K562 (cell line): ENCODE measurements around the gene BPTF.

Experiments
- CBX5 ChIP-seq: IDR thresholded peaks from 2 replicates; pipeline ENCODE4 v1.6.1; 2014; ENCODE audit warnings: low read depth, borderline replicate concordance
- FOSL1 ChIP-seq: fragments of 200-800 bp; sonication (Bioruptor generic); conservative IDR thresholded peaks from 2 replicates; pipeline ENCODE4 v1.6.1; 2016; ENCODE audit warnings: missing genetic modification characterization, missing compliant biosample characterization
- MCM5 ChIP-seq: fragments of 450-650 bp; IDR thresholded peaks from 2 replicates; pipeline ENCODE4 v1.6.1; 2016; ENCODE audit warnings: low read depth
- NBN ChIP-seq: fragments of 450-650 bp; IDR thresholded peaks from 2 replicates; pipeline ENCODE4 v1.6.1; 2016; ENCODE audit warnings: low read depth, mild to moderate bottlenecking
- RFX5 ChIP-seq: IDR thresholded peaks from 2 replicates; pipeline ENCODE4 v1.6.1; 2011; ENCODE audit warnings: low read depth, mild to moderate bottlenecking, improper control_type of control experiment, low read length
- SIX5 ChIP-seq, 2 experiments: IDR thresholded peaks; 2 replicates each; pipeline ENCODE4 v1.6.1; 2011; ENCODE audit warnings: low read length in 2 of 2, borderline replicate concordance in 1 of 2, low read depth in 1 of 2, mild to moderate bottlenecking in 1 of 2, moderate library complexity in 1 of 2; ENCODE audit not compliant: insufficient read depth in 1 of 2
- TF ChIP-seq, protein P1 (sequence below), 3 experiments: IDR thresholded peaks in 2 of 3; conservative IDR thresholded peaks in 1 of 3; 2 replicates each; pipeline ENCODE4 v1.5.1; 2011 to 2012; ENCODE audit warnings: low read length in 3 of 3, mild to moderate bottlenecking in 3 of 3, control low read depth in 2 of 3, improper control_type of control experiment in 1 of 3, inconsistent platforms in 1 of 3, low read depth in 1 of 3, mixed read lengths in 1 of 3, moderate library complexity in 1 of 3; ENCODE audit not compliant: insufficient read depth in 2 of 3
- TF ChIP-seq, protein P2 (sequence below), 2 experiments: fragments of 450-650 bp in 1 of 2; sonication (generic) in 1 of 2; formaldehyde crosslinking in 1 of 2; IDR thresholded peaks in 1 of 2; conservative IDR thresholded peaks in 1 of 2; 2 replicates each; pipeline versions ENCODE4 v1.6.1 to v1.8.1; 2016 to 2023; ENCODE audit warnings: mild to moderate bottlenecking in 2 of 2, moderate library complexity in 2 of 2, inconsistent platforms in 1 of 2, missing genetic modification reagents in 1 of 2
- TF ChIP-seq, protein P3 (sequence below): sonication (generic); formaldehyde crosslinking; IDR thresholded peaks from 2 replicates; pipeline ENCODE4 v1.8.0; 2022; ENCODE audit warnings: mild to moderate bottlenecking, low read depth, missing genetic modification reagents

DNA sequence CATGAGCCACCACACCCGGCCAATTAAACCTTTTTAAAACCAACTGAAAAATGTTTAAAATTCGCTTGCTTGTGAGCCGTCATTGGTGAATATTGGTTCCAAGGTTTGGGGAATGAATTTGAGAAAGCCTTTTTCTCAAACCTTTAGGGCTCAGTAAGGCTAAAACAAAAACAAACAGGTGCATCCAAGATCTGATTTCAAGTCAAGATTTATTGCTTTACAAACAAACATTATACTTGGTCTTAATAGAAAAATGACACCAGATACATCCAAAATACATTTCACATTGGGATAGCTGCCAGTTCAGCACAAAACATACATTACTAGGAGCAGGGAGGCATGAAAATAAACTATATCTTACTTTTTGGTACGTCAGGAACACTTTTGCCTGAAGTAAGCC lies 165.6 kb downstream of the BPTF start:
- TF ChIP-seq, protein P1, sequence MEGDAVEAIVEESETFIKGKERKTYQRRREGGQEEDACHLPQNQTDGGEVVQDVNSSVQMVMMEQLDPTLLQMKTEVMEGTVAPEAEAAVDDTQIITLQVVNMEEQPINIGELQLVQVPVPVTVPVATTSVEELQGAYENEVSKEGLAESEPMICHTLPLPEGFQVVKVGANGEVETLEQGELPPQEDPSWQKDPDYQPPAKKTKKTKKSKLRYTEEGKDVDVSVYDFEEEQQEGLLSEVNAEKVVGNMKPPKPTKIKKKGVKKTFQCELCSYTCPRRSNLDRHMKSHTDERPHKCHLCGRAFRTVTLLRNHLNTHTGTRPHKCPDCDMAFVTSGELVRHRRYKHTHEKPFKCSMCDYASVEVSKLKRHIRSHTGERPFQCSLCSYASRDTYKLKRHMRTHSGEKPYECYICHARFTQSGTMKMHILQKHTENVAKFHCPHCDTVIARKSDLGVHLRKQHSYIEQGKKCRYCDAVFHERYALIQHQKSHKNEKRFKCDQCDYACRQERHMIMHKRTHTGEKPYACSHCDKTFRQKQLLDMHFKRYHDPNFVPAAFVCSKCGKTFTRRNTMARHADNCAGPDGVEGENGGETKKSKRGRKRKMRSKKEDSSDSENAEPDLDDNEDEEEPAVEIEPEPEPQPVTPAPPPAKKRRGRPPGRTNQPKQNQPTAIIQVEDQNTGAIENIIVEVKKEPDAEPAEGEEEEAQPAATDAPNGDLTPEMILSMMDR (IDR thresholded peaks at IDR 0.05 in 2 of 3, conservative IDR thresholded peaks at IDR 0.05 in 1 of 3; ENCODE audit: insufficient read depth in 2 of 3, low read depth in 1 of 3, low read length in 3 of 3) = no peak
- TF ChIP-seq, protein P2, sequence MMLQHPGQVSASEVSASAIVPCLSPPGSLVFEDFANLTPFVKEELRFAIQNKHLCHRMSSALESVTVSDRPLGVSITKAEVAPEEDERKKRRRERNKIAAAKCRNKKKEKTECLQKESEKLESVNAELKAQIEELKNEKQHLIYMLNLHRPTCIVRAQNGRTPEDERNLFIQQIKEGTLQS (IDR thresholded peaks at IDR 0.05) = no peak
- TF ChIP-seq, protein P2 (CRISPR knock-in tag; conservative IDR thresholded peaks at IDR 0.05) = no peak
- TF ChIP-seq NBN (no peak), RFX5 (no peak), SIX5 (IDR thresholded peaks at IDR 0.05; ENCODE audit: borderline replicate concordance in 1 of 2, insufficient read depth in 1 of 2, low read depth in 1 of 2, low read length in 2 of 2) (no peak), MCM5 (no peak), CBX5 (no peak), FOSL1 (no peak)
- TF ChIP-seq, protein P3, sequence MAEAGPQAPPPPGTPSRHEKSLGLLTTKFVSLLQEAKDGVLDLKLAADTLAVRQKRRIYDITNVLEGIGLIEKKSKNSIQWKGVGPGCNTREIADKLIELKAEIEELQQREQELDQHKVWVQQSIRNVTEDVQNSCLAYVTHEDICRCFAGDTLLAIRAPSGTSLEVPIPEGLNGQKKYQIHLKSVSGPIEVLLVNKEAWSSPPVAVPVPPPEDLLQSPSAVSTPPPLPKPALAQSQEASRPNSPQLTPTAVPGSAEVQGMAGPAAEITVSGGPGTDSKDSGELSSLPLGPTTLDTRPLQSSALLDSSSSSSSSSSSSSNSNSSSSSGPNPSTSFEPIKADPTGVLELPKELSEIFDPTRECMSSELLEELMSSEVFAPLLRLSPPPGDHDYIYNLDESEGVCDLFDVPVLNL (CRISPR knock-in tag) = no peak
